Activated CD8-positive, alpha-beta T cell treated with anti-CD3 and anti-CD28 coated beads for 36 hours (primary cell): ENCODE results near the gene ARSK. TPM values are rescaled to one million over a fixed set of nuclear protein-coding genes. Genes with fewer than 3 reads are reported as not detected.
A peak's percentile ranks its signal among the peaks of the same experiment; 100 is the strongest.
"Not testable (repeated sequence)": the region's sequence is repeated elsewhere in the genome, so short reads cannot be mapped to it uniquely, and the experiment has no call there.

Experiments used
- ATAC-seq: fragments of 200-7000 bp; cut with Tn5 transposase; one replicate; pipeline ENCODE4 v1.10.0; 2021; ENCODE audit warnings: mild to moderate bottlenecking, moderate library complexity
- CTCF ChIA-PET: fragments of 350-600 bp; sonication (Branson Sonifier 250); formaldehyde crosslinking; loops from one replicate; lab custom pipeline; 2021; ENCODE audit warnings: antibody characterized with exemption; lab: Charles Lee
- POLR2A ChIA-PET: fragments of 350-600 bp; sonication (Branson Sonifier 250); formaldehyde crosslinking; loops from one replicate; lab custom pipeline; 2021; ENCODE audit warnings: antibody characterized with exemption; lab: Charles Lee
- DNase-seq: peaks from one replicate; pipeline ENCODE4 v3.0.0-alpha.2; 2020
- H3K27ac Mint-ChIP-seq: one replicate; pipeline ENCODE4 v1.8.0; 2021; ENCODE audit warnings: mild to moderate bottlenecking, mixed read lengths
- H3K27me3 Mint-ChIP-seq: one replicate; pipeline ENCODE4 v1.8.0; 2021; ENCODE audit warnings: mixed read lengths
- H3K36me3 Mint-ChIP-seq: one replicate; pipeline ENCODE4 v1.8.0; 2021; ENCODE audit warnings: low read depth, mixed read lengths
- H3K4me1 Mint-ChIP-seq: one replicate; pipeline ENCODE4 v1.8.0; 2021; ENCODE audit warnings: low read depth, mixed read lengths
- H3K4me3 Mint-ChIP-seq: one replicate; pipeline ENCODE4 v1.8.0; 2021; ENCODE audit warnings: mild to moderate bottlenecking, moderate library complexity, mixed read lengths
- H3K9me3 Mint-ChIP-seq: one replicate; pipeline ENCODE4 v1.8.0; 2021; ENCODE audit warnings: mixed read lengths
- intact Hi-C: fragments of 100-400 bp; cut with micrococcal nuclease; formaldehyde crosslinking; loops from one replicate; pipeline ENCODE4 v1.10.0; 2022
- total RNA-seq, 2 experiments: library from RNA; stranded (reverse); gene quantifications; one replicate each; pipeline ENCODE4 v1.2.3, GENCODE V29; 2021
- TF ChIP-seq, protein P1 (sequence below): fragments of 200-600 bp; IDR thresholded peaks from one replicate; pipeline ENCODE4 v1.8.0; 2022; ENCODE audit warnings: antibody characterized with exemption, mild to moderate bottlenecking

Gene ARSK
- total RNA-seq, 2 experiments from 2014 or later = 4.9 to 5.0 TPM

DNA sequence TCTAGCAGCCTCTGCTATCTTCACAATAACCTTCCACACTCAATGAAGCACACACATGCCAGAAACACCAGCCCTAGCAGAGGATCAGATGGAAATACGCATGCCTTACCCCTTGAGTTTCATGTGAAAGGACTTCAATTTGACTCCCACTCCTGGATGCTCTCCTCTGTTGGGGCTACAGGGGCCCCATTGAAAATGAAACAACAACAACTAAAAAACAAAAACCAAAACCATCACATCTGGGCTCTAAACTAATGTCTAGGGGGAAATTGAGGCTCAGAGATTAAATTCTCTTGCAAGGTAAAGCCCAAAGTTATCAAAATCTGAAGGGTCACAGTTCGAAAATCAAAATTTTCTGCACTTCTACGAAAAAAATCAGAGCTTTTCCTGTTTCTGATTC lies 83.7 kb downstream of the ARSK start:
- Mint-ChIP-seq H3K27me3 (peaks cover 10% of the 10 kb centered on the region), H3K27ac (no peak overlapping the region), H3K4me1 (peaks cover 3% of the 10 kb centered on the region), H3K9me3 (no peaks in the 10 kb centered on the region), H3K36me3 (no peaks in the 10 kb centered on the region), H3K4me3 (no peak overlapping the region)
- no peak for ATAC-seq
- ChIA-PET CTCF (interaction anchor here (1.4 kb wide), 1 partner anchor 26 kb away, joined by 4 read pairs; no protein-coding TSS in a partner anchor), POLR2A (no interaction called here)
- TF ChIP-seq, protein P1, sequence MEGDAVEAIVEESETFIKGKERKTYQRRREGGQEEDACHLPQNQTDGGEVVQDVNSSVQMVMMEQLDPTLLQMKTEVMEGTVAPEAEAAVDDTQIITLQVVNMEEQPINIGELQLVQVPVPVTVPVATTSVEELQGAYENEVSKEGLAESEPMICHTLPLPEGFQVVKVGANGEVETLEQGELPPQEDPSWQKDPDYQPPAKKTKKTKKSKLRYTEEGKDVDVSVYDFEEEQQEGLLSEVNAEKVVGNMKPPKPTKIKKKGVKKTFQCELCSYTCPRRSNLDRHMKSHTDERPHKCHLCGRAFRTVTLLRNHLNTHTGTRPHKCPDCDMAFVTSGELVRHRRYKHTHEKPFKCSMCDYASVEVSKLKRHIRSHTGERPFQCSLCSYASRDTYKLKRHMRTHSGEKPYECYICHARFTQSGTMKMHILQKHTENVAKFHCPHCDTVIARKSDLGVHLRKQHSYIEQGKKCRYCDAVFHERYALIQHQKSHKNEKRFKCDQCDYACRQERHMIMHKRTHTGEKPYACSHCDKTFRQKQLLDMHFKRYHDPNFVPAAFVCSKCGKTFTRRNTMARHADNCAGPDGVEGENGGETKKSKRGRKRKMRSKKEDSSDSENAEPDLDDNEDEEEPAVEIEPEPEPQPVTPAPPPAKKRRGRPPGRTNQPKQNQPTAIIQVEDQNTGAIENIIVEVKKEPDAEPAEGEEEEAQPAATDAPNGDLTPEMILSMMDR = no peak
- no peak for DNase-seq
- intact Hi-C loops = no loop called here

DNA sequence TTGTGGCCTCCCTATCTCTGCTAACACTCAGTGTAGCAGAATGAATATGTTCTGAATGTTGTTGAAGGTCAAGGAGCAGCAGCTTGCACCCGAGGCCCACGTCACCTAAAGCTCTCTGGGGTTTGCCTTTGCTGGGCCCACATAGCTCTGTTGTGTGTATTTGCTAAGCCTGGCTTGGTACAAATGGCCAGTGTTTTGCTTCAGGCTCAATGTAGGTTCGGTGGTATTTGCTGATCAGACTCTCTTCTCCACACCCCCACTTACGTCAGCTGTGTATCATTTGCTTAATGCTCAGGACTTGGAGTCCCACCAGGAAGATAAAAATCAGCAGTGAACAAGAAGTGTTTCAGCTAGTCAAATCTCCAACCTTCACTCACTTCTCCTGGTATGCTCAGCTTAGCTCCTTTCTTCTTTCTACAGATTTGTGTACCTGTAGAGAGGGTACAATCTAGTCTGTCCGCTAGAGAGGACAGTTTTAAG lies 86.9 kb downstream of the ARSK start:
- Mint-ChIP-seq H3K4me3 (no peak overlapping the region), H3K9me3 (no peaks in the 10 kb centered on the region), H3K27ac (no peak overlapping the region), H3K27me3 (peaks cover 7% of the 10 kb centered on the region), H3K36me3 (no peaks in the 10 kb centered on the region), H3K4me1 (peaks cover 21% of the 10 kb centered on the region)
- ATAC-seq (no peak), DNase-seq (no peak)
- intact Hi-C loops = loop anchor here (5.0 kb wide), 1 partner anchor 201 kb away; no protein-coding TSS in a partner anchor
- TF ChIP-seq, protein P1 = no peak
- ChIA-PET POLR2A (interaction anchor here (1.1 kb wide), 1 partner anchor 10 kb away, joined by 3 read pairs; no protein-coding TSS in a partner anchor), CTCF (interaction anchor here (1.0 to 9.2 kb wide), 4 partner anchors 10 to 142 kb away, joined by 3 to 88 read pairs (median 19); no protein-coding TSS in a partner anchor)

DNA sequence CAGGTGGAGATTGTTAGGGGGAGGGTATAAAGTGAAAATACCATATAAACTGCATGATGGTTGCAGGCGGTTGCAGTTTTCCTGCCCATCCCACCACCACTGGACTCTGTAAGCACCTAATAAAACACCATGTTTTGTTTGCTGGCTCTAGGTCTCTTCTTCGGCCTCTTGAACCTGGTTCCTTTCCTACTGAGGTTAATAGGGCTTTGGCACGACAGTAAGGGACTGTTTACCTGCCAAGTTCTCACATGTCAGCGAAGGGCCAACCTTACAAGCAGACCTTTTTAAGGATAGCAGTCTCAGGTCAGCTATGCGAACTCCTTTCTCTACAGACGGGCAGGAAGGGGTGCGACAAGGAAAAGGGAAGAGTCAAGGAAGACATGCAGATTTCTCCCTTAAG lies 88.3 kb downstream of the ARSK start:
- Mint-ChIP-seq H3K4me3 (no peak overlapping the region), H3K27me3 (peaks cover 7% of the 10 kb centered on the region), H3K9me3 (no peaks in the 10 kb centered on the region), H3K4me1 (peaks cover 24% of the 10 kb centered on the region), H3K27ac (no peak overlapping the region), H3K36me3 (no peaks in the 10 kb centered on the region)
- TF ChIP-seq, protein P1 = no peak
- ATAC-seq (no peak), DNase-seq (no peak)
- ChIA-PET CTCF (interaction anchor here (1.2 to 9.2 kb wide), 10 partner anchors 8 to 206 kb away, joined by 4 to 88 read pairs (median 9); no protein-coding TSS in a partner anchor), POLR2A (interaction anchor here (0.7 to 2.6 kb wide), 2 partner anchors 13 to 138 kb away, joined by 3 to 6 read pairs; no protein-coding TSS in a partner anchor)
- intact Hi-C loops = loop anchor here (5.0 kb wide), 1 partner anchor 199 kb away; no protein-coding TSS in a partner anchor

DNA sequence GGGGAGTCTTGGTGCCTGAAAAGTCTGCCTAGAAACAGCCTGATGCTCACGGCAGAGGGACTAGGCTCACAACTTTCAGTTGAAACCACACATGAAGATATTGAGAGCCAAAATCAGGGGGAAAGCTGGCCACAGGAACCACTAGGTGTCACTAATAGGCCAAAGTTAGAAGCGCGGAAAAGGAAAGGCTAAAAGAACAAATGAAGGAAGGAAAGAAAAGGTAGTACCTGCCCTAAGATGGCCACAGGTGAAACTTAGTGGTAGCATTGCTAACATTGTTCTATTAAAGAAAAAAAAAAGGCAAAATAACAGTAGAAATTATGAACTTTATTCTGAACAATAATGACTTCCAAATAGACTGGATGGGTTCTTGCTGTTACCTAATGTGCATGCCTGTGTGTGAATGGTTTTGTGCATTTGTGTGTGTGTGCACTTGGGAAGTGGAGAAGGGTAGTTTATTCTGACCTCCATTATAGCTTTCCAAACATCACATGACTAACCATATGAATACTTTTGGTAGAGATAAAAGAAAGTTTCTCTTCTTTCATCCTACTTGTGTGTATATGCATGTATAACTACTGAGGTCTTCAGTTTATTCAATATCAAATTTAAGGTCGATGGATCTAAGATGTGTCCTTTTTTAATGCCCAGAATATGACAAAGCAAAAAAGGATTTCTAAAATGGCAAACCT lies 89.6 kb downstream of the ARSK start:
- H3K27me3 Mint-ChIP-seq = peaks cover 3% of the 10 kb centered on the region
- peak; percentile 75 for DNase-seq
- peaks cover 30% of the 10 kb centered on the region for H3K4me1 Mint-ChIP-seq
- TF ChIP-seq, protein P1 = peak; percentile 60
- intact Hi-C loops = loop anchor here (5.0 kb wide), 2 partner anchors 178 to 198 kb away; partner anchors contain the start of gene GLRX
- no peak overlapping the region for H3K4me3 Mint-ChIP-seq
- no peaks in the 10 kb centered on the region for H3K9me3 Mint-ChIP-seq
- ATAC-seq = peak; percentile 32
- ChIA-PET POLR2A (interaction anchor here (1.0 to 2.6 kb wide), 3 partner anchors 12 to 137 kb away, joined by 3 to 6 read pairs (median 5); no protein-coding TSS in a partner anchor), CTCF (interaction anchor here (1.2 to 9.2 kb wide), 11 partner anchors 10 to 205 kb away, joined by 3 to 88 read pairs (median 7); no protein-coding TSS in a partner anchor)
- H3K36me3 Mint-ChIP-seq = no peaks in the 10 kb centered on the region
- peak overlapping the region; percentile 52 for H3K27ac Mint-ChIP-seq

DNA sequence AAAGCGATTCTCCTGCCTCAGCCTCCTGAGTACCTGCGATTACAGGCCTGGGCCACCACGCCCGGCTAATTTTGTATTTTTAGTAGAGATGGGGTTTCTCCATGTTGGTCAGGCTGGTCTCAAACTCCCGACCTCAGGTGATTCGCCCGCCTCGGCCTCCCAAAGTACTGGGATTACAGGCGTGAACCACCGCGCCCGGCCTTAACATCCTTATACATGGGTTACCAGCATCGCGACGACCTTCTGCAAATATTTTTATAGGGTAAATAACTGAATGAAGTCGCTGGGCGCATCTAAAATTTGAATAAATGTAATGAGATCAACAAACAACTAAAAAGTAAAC lies 91.3 kb downstream of the ARSK start:
- H3K36me3 Mint-ChIP-seq, H3K9me3 Mint-ChIP-seq, ATAC-seq, H3K27me3 Mint-ChIP-seq, DNase-seq: not testable (repeated sequence)
- peaks cover 36% of the 10 kb centered on the region for H3K4me1 Mint-ChIP-seq
- H3K27ac Mint-ChIP-seq = peak overlapping the region; percentile 90
- POLR2A ChIA-PET = interaction anchor here (0.9 to 2.0 kb wide), 7 partner anchors 14 to 190 kb away, joined by 3 to 6 read pairs (median 4); partner anchors contain the start of gene GLRX
- peak overlapping the region; percentile 81 for H3K4me3 Mint-ChIP-seq
- intact Hi-C loops = loop anchor here (2.0 to 5.0 kb wide), 2 partner anchors 115 to 176 kb away; partner anchors contain the start of gene GLRX
- CTCF ChIA-PET = interaction anchor here (0.9 to 9.2 kb wide), 8 partner anchors 14 to 201 kb away, joined by 3 to 88 read pairs (median 7); no protein-coding TSS in a partner anchor
